22Rv1 (cell line): ENCODE results near the gene PIGB.

ENCODE experiments used
- CTCF ChIP-seq: fragments of 450-650 bp; IDR thresholded peaks from 2 replicates; pipeline ENCODE4 v1.5.1; 2017; ENCODE audit warnings: mild to moderate bottlenecking
- ZFX ChIP-seq: fragments of 450-650 bp; IDR thresholded peaks from 2 replicates; pipeline ENCODE4 v1.6.1; 2017; ENCODE audit warnings: antibody characterized with exemption, borderline replicate concordance

DNA sequence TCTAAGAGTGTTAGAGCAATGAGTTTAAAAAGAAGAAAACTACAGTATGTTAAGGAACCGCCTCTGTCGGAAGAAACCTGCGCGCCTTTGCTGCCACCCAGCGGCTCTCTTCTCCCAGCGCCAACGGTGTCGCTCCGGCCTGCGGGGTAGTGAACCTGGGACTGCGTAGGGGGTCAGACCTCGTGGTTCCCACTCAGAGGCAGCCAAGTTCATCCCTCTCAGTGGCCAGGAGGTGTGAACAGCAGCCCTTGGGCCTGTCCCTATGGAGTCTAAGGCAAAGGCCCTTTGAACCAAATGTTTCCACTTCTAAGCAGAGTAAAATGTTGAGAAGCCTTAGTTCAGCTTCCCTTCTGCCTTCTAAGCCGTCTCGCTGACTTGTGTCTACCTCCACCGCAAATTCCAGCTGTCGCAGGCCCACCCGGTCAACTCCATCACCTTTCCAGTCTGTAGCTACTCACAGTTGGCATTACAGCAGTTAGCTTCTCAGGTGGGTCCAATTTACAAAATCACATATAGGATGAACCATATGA, 28.4 kb upstream of the PIGB start:
- TF ChIP-seq CTCF (peak; percentile 93), ZFX (no peak)
